ENCODE data around the gene DUS1L. TPM values are rescaled to one million over a fixed set of nuclear protein-coding genes. Genes with fewer than 3 reads are reported as not detected.
A peak's percentile ranks its signal among the peaks of the same experiment; 100 is the strongest.

The DUS1L gene
- total RNA-seq, 4 donors from 2014 or later, result 30.2 to 70.6 (median 46.5) TPM

GRCh38 chr17:82080789-82081464 lies 15.3 kb upstream of the DUS1L start:
- intact Hi-C loops (cut with DNase I; ENCODE audit: low total_unique reads), result no loop called here
- H3K4me1 ChIP-seq, result no peaks in the 10 kb centered on the region
- DNase-seq, result no peak
- TF ChIP-seq CTCF (IDR thresholded peaks at IDR 0.05), result no peak
- TF ChIP-seq POLR2A (IDR thresholded peaks at IDR 0.05), result no peak
- H3K9me3 ChIP-seq, result no peaks in the 10 kb centered on the region
- H3K4me3 ChIP-seq, result no peak overlapping the region
- H3K27ac ChIP-seq, result no peak overlapping the region
- H3K36me3 ChIP-seq, result no peaks in the 10 kb centered on the region
- H3K27me3 ChIP-seq, result no peaks in the 10 kb centered on the region

DNA sequence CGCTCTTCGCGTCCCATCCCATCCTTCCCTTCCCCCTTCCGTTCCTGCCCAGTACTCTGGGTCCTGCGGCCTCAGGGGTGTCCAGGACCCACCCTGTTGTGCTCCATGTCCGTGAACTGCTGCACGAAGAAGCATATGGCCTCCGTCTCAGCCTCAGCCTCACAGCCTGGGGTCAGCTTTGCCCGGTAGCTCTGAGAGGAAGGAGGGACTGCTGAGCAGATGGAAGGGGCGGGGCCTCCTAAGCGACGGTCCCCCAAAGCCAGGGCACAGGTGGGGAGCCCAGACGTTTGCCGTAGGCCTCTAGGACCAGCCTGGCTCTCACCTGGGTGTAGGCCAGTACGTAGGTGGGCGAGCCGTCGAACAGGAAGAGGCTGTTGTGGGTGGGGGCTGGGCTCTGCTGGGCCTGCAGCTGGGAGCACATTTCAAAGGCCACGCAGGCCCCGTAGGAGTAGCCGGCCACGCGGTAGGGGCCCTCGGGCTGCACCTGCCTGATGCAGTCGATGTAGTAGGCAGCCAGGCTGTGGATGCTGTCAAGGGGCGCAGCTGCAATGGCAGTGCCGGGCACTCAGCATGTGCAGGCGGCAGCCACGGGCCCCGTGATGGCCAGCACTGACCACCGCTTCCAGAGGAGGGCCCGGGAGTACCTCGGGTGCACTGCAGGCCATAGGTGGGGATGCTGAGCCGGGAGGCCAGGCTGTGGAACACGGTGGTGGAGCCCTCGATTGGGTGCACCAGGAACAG lies 14.6 kb upstream of the DUS1L start:
- no peak for DNase-seq
- no peak for TF ChIP-seq CTCF (IDR thresholded peaks at IDR 0.05)
- no peak for TF ChIP-seq POLR2A (IDR thresholded peaks at IDR 0.05)
- intact Hi-C loops (cut with DNase I; ENCODE audit: low total_unique reads), result no loop called here

GRCh38 chr17:82079001-82079677 lies 13.5 kb upstream of the DUS1L start:
- Histone ChIP-seq H3K4me1 (no peaks in the 10 kb centered on the region), H3K36me3 (no peaks in the 10 kb centered on the region), H3K27me3 (no peaks in the 10 kb centered on the region), H3K4me3 (no peak overlapping the region), H3K9me3 (no peaks in the 10 kb centered on the region), H3K27ac (no peak overlapping the region)
- intact Hi-C loops (cut with DNase I; ENCODE audit: low total_unique reads), result no loop called here
- TF ChIP-seq CTCF (IDR thresholded peaks at IDR 0.05) (no peak), POLR2A (IDR thresholded peaks at IDR 0.05) (no peak)
- DNase-seq, result no peak

More for the DNA sequence above, 14.6 kb upstream of the DUS1L start:
- no peaks in the 10 kb centered on the region for H3K9me3 ChIP-seq
- H3K4me1 ChIP-seq, result no peaks in the 10 kb centered on the region
- H3K4me3 ChIP-seq, result no peak overlapping the region
- no peak overlapping the region for H3K27ac ChIP-seq
- no peaks in the 10 kb centered on the region for H3K36me3 ChIP-seq
- no peaks in the 10 kb centered on the region for H3K27me3 ChIP-seq

GRCh38 chr17:82078433-82078832 lies 12.8 kb upstream of the DUS1L start:
- Histone ChIP-seq H3K27ac (peak overlapping the region; percentile 37 to 52), H3K36me3 (no peaks in the 10 kb centered on the region), H3K4me1 (no peaks in the 10 kb centered on the region), H3K9me3 (no peaks in the 10 kb centered on the region), H3K4me3 (no peak overlapping the region), H3K27me3 (no peaks in the 10 kb centered on the region)
- no peak for DNase-seq
- intact Hi-C loops (cut with DNase I; ENCODE audit: low total_unique reads), result no loop called here
- TF ChIP-seq POLR2A (IDR thresholded peaks at IDR 0.05) (no peak), CTCF (IDR thresholded peaks at IDR 0.05) (no peak)

Data from uterus (tissue), 4 donors.